ENCODE measurements around the gene ITGB2.
A peak's percentile ranks its signal among the peaks of the same experiment; 100 is the strongest.
"Not testable (repeated sequence)": the region's sequence is repeated elsewhere in the genome, so short reads cannot be mapped to it uniquely, and the experiment has no call there.

Gene ITGB2

GRCh38 chr21:44926331-44927101 is 5.8 kb upstream of the ITGB2 start:
- no peak for DNase-seq

DNA sequence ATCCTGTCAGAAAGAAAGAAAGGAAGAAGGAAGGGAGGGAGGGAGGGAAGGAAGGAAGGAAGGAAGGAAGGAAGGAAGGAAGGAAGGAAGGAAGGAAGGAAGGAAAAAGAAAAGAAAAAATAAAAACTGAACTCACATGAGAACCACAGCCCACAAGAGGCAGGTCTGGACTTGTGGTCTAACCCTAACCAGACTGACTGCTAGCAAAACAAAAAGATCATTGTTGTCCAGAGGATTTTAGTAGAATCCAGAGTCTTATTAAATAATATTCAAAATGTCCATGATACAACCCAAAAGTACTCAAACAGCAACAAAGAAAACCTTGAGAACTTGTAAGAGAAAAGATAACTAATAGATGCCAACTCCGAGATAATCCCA is 4.7 kb upstream of the ITGB2 start:
- no peak for DNase-seq

GRCh38 chr21:44924606-44925377 is 4.1 kb upstream of the ITGB2 start:
- no peak for DNase-seq

DNA sequence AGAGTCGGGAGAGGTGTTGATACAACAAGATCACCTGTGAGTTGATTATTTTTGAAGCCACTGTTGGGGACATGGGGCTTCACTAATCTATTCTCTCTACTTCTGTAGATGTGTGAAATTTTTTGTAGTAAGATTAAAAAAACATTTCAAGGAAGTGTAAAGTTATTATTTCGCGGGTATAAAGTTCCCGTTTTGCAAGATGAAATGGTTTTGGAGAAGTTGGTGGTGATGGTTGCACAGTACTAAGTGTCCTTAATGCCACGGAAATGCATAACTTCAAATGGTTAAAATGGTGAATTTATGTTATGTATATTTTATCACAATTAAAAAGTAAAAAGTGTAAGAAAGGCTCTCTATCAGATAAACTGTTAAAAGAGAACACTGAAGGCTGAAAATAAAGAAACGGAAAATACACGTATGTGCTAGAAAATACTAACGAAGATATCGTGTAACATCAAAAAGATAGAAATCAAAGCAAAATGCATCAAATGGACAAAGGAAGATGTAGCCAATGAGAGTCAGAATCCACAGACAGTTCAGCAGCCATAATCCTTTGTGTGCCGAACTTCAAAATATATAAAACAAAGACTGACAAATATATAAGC is 2.9 kb upstream of the ITGB2 start:
- DNase-seq = no peak

GRCh38 chr21:44921928-44922327 is 1.2 kb upstream of the ITGB2 start:
- no peak for DNase-seq

DNA sequence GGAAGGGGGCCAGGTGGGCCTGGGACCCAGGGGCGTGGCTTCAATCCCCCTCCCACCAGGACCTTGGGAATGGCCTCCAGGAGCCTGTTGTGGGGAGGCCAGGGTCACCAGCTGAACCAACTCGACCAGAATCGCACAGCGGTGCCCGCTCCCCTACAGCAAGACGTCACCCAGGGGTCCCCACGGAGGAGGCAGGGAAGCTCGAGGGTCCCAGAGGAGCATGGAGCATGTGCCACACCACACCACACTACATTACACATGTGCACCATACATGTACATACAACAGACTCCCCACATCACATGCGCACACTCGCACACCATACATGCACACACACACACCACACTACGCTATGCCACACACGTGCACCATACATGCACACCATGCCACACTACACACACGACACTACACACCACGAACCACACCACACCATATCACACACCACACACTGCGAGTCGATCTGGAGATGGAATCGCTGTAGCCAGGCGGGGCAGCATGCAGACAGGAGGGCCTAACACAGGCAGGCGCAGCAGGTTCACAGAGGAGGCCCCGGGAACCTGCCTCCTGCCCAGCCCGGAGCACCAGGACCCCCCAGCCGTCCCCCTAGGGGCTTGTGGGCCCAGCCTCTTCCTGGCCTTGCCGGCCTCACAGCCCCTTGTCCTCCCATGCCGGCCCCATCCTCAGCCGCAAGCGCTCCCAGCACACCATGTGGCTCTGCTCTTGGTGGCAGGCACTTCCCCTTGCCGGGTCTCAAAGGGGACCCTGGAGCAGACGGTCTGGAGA is 596 bp downstream of the ITGB2 start:
- DNase-seq = no peak

DNA sequence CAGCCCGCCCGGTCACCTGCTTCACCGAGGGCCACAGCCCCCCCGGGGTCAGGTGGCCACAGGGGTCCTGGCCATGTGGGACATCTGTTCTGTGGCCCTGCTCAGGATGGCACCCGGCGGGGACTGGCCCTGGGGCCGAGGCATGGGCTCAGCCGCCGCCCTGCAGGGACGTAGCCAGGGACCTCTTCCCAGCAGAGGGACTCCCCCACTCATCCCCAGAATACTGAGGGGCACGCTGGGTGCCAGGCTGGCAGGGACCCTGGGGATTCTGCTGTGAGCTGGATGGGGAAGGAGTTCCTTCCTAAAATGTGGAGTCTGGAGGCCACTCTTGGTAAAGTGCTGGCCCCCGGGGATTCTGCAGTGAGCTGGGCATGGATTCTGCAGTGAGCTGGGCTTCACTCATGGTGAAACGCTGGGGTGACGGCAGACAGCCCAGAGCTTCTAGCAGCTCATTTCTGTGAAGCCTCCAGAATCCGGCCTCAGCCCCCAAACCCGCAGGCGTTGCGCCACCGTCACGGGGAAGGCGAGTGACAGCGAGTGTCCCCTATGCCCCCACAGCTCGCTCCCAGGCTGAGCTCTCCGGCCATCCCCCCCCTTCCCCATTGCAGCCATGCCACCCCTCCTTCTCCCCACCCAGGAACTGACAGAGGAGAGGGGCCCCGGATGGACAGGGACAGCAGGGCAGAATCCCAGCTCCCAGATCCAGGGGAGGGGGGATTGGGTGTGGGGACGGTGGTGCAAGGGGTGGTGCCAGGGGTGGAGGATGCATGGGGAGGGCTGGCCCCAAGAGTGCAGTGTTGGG is 1.4 kb downstream of the ITGB2 start:
- DNase-seq = no peak

- DNase-seq = no peak
These were observed 2.1 kb downstream of the ITGB2 start for GRCh38 chr21:44918581-44919033.

DNA sequence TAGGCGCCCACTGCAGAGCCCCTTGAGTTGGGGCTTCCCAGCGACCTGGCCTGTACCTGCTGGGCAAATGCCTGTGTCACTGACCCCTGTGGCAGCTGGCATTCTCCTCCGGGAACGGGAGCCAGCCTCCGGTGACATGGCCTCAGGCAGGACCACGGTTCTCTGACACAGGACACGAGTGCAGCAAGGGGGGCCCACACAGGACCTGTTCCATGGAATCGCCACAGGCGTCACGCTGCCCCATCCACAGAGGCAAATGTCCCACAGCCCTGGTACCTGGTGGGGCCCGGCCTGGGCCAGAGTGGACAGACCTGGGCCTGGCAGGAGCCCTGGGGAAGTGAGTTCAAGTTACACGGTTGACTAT is 2.6 kb downstream of the ITGB2 start:
- DNase-seq = no peak

GRCh38 chr21:44917446-44918106 is 3.1 kb downstream of the ITGB2 start:
- no peak for DNase-seq

DNA sequence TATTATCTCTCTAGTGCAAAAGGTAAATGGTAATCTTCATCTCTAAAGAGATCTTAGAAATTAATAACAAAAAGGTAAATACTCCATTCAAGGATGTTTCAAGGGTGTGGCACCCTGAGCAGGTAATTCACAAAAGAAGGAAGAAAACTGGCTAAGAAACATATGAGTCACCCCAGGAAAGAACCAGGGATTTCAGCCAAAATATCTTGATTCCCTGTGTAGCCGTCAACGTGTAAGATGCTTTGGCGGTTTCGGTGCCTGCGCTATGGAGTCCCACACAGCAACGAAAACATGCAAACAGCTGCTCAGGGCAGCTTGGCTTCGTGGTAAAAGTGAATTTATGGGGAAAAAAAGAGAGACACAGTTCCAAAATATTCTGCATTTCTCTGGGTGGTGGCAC is 3.7 kb downstream of the ITGB2 start:
- DNase-seq = no peak

- DNase-seq = no peak
These were observed 6.4 kb downstream of the ITGB2 start for GRCh38 chr21:44914176-44914874.

GRCh38 chr21:44913425-44914175 is 7.1 kb downstream of the ITGB2 start:
- DNase-seq = no peak

- DNase-seq = not testable (repeated sequence)
These were observed 7.9 kb downstream of the ITGB2 start for GRCh38 chr21:44912506-44913412.

DNA sequence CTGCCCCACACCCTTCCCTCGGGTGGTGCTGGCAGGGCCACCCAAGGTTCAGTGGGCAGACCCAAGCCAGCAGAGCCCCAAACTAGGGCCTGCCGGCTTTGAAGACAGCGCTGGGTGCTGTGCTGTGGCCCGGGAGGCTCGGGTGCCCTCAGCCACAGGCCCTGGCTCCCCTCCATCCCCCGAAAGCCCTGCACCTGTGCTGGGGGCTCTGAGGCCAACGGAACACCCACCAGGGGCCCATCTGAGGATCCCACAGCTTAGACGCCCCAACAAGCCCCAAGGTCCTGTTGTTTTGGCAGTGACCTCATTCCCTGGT is 8.6 kb downstream of the ITGB2 start:
- DNase-seq = no peak

- DNase-seq = no peak
These were observed 9.1 kb downstream of the ITGB2 start for GRCh38 chr21:44911384-44912157.

- no peak for DNase-seq
These were observed 9.7 kb downstream of the ITGB2 start for GRCh38 chr21:44911068-44911383.

DNA sequence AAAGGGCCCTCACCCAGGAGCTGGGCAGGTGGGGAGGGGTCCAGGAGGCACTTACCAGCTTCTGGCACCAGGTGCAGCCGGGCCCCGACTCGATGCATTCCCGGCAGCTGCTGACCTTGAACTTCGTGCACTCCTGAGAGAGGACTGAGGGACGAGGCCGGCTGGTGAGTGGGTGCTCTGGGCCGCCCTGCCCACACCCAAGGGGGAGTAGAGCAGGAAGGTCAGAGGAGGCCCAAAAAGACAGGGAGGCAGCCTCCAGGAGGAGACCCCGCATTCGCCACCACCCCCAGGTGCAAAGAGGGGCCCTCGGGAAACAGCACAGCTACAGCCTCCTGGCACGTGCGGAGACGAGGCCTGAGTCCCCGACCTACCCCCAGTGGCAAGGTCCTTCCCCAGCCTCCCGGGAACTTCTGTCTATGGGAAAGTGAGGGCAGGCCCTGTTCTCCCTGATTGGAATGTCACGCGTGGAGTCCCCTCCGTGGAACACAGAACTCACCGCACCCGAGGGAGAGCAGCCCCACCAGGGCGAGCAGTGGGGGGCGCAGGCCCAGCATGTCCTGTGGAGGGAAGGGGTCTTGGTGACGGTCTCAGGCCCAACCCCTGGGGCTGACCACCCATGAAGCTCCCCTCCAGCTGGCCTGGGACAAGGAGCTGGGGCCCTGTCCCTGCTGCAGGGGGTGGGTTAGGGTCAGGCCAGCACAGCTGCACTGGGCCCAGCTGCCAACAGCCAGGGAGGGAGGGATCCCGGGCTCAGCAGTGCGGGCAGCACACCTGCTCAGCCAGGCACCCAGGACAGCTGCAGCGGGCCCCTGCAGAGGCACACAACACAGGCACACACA is 10.3 kb downstream of the ITGB2 start:
- DNase-seq = peak; percentile 71
